Colon (tissue), 2 donors: ENCODE results near the gene C11orf91.
"Not testable (repeated sequence)": the region's sequence is repeated elsewhere in the genome, so short reads cannot be mapped to it uniquely, and the experiment has no call there.

ENCODE experiments used
- FAIRE-seq: peaks from 2 replicates; lab custom pipeline; 2012; peaks lifted over from hg19 to GRCh38; lab: Jason Lieb, UNC
- donor health status: control.
- donor health status: control.

The C11orf91 gene, protein sequence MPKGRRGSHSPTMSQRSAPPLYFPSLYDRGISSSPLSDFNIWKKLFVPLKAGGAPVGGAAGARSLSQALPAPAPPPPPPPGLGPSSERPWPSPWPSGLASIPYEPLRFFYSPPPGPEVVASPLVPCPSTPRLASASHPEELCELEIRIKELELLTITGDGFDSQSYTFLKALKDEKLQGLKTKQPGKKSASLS

DNA sequence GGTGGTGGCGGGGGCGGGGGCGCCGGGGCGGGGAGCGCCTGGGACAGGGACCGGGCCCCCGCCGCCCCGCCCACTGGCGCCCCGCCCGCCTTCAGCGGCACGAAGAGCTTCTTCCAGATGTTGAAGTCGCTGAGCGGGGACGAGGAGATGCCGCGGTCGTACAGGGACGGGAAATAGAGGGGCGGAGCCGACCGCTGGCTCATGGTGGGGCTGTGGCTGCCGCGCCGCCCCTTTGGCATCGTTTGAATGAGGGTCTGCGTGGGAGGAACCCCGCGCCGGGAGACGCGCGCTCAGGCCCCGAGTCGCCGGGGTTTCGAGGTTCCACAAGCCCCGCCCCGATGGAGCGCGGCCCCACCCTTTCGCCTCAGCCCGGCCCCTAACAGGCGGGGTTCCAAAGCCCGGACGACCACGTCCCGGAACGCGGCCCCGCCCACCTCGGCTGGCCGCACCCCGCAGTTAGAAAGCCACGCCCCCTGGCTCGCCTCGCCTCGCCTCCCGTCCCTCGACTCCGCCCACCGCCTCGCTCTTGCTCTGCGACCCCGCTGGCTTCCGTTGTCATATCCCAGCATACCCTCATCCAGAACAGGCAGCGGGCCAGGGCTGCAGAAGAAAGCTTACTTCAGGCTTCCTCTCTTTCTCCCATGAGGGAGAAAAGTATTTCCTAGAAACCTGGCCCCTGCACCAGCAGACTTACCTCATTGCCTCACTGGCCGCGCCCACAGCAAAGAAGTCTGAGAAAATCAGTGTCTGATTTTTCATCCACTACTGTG is at the start of gene C11orf91:
Gene C11orf91, minus strand, starts transcription at position 325 of the 770 bp plus-strand sequence. Its CDS starts 86 bp downstream, at position 239.
- FAIRE-seq, result no peak

DNA sequence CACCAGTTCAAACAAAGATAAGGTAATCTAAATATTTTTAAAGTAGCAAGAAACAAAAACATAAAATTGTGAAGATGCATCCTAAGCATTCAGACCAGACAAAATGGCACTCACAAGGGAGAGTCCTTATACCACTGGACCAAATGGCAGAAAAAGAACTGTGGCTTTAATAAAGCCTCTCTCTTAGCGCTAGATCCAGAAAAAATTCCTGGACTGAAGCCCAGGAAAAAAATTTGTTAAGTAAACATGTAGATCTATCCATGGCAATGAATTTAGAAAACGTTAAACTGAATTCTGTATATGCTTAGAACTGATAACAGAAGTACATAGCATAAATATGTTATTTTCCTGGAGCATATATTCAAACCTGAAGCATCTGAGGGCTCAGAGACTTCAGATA is 47.4 kb upstream of the C11orf91 start:
- no peak for FAIRE-seq

DNA sequence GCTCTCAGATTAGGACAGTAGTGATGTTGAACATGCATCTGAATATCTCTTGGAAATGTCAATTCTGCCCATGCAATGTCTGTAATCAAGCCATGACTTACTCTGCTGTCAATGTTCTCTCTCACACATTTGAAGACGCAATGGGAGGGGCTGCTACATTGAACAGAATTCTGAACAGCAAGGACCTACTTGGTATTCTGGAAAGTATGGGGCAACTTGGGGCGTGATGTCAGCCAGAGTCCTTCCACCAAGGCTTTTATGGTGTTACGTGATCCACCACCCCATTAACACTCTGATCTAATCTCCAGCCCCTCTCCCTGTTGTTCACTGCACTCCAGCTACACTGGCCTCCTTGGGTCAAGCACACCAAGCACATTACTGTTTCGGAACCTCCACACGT is 42.7 kb upstream of the C11orf91 start:
- no peak for FAIRE-seq

GRCh38 chr11:33742249-33742851 is 41.7 kb upstream of the C11orf91 start:
- no peak for FAIRE-seq

GRCh38 chr11:33741806-33742205 is 41.2 kb upstream of the C11orf91 start:
- FAIRE-seq, result no peak

GRCh38 chr11:33737362-33737821 is 36.8 kb upstream of the C11orf91 start:
- no peak for FAIRE-seq

- FAIRE-seq, result no peak
These were observed 35.7 kb upstream of the C11orf91 start, which contains the start of gene CD59 for GRCh38 chr11:33736148-33736812. CD59 (minus strand) TSS chr11:33736423; CDS start chr11:33722445, 13,978 bp downstream.

DNA sequence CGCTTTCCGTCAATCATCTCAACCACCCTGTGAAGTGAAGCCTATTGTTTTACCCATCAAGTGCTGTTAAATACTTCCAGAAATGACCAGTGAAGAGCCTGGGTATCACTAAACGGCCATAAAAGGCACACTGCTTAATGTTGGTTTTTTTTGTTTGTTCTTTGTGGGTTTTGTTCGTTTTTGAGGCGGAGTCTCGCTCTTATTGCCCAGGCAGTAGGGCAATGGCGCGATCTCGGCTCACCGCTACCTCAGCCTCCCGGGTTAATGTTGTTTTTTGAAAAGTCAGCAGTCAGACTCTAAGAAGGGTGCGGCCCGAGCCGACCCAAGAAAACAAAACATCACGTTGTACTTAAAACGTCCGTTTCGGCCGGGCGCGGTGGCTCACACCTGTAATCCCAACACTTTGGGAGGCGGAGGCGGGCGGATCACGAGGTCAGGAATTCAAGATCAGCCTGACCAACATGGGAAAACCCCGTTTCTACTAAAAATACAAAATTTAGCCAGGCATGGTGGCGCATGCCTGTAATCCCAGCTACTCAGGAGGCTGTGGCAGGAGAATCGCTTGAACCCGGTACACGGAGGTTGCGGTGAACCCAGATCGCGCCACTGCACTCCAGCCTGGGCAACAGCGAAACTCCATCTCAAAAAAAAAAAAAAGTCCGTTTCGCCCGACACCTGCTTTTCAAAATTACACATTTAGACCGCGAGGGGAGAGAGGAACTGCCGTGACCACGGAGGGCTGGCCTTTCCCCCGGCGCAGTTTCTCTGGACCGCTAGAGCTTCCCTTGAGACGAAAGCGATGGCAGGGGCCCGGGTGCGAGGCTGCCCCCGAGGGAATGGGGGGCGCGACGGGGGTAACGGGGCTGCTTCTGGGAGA is 34.9 kb upstream of the C11orf91 start:
- FAIRE-seq, result no peak

DNA sequence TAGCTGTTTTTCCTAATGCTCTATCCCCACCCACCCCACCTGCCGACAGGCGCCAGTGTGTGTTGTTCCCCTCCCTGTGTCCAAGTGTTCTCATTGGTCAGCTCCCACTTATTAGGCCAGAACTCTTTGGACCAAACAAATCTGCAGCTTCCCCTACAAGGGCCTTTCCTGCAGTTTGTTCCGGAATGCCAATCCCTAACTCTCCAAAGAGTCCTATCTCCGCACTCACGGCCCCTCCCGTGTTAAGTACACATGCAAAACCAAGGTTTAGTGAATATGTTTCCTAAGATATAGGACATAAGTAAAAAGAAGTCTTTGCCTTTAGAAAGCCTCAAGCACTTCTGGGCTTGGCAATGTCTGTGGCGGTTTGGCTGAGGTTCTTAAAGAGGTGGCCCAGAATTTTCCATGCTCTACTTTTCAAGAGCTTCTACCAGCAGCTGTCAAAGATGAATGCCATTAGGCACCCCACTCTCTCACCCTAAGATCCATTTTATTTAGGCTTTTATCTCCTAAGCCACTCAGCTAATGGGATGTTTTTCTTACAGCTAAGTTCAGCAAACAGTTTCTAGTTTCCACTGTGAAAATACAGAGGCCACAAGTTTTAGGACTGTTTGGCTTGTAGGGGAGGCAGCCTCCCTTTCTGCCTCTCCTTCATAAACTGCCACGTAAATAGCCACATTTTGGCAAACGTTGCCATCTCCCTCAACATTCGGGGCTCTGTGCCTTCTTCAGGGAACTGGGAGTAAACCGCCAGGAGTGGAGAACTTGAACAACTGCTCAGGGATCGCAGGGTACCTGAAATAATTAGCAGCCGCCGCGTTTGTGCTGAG is 34.0 kb upstream of the C11orf91 start:
- no peak for FAIRE-seq

- FAIRE-seq, result no peak
These were observed 33.4 kb upstream of the C11orf91 start for GRCh38 chr11:33733980-33734379.

GRCh38 chr11:33731723-33732531 is 31.3 kb upstream of the C11orf91 start:
- no peak for FAIRE-seq

DNA sequence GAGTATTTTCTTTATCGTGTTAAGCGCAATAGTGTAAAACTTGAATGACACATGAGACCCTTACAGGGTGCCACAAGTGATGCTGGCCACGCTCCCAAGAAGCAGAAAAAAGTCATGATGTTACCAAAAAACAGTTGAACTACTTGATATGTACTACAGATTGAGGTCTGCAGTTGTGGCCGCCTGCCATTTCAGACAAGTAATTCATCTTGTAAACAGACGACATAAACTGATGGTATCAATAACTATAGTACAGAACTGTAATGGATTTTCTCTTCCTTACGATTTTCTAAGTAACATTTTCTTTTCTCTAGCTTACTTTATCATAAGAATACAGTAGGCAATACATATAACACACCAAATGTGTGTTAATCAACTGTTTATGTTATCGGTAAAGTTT is 30.1 kb upstream of the C11orf91 start:
- no peak for FAIRE-seq

GRCh38 chr11:33729072-33729664 is 28.5 kb upstream of the C11orf91 start:
- not testable (repeated sequence) for FAIRE-seq

GRCh38 chr11:33727539-33727938 is 26.9 kb upstream of the C11orf91 start:
- not testable (repeated sequence) for FAIRE-seq

DNA sequence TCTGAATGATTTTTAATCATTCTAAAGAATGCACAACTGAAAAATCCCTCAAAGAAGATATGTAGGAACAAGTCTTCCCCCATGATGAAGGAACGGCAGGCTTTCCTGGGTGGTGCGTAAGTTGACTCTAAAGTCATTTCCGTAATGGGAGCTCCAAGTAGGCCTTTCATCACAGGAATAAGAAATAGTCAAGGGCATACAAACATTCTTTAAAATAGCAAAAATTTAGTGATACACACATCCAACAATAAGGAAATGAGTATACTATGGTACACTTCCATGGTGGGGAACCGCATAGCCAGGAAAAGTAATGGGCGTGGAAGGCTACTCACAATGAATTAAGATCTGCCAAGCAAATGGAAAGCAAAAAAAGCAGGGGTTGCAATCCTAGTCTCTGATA is 24.9 kb upstream of the C11orf91 start:
- no peak for FAIRE-seq

- no peak for FAIRE-seq
These were observed 24.0 kb upstream of the C11orf91 start for GRCh38 chr11:33724644-33725035.

- no peak for FAIRE-seq
These were observed 22.7 kb upstream of the C11orf91 start for GRCh38 chr11:33723238-33723881.

DNA sequence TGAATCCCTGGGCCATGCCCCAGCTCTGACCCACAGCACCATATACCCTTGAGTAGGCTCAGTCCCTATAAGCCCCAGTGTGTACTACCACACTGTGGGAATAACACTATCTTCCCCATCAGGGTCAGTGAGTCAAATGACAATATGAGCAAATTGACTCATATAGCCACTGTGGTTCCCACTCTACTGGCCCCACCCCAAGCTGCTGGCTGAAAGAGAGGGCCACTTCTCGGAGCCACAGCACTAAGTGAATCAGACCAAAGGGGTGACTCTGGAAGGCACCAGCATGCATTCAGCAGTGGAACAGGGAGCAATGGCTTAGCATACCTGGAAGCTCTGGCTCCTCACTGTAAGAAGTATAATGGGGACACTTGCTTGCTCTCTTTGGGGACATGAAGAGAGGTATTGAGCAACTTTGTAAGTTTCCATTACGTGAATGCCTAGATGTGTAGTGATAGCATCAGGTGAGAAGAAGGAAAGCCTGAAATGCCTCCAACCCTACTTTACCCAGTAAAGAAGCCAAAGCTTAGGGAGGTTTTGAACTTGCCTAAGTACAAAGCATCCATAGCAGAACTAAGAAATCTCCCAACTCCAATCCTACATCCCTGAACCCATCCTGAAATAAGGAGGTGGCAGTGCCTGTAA is 22.1 kb upstream of the C11orf91 start:
- FAIRE-seq, result no peak
